Heart right ventricle (tissue), 16 donors: ENCODE measurements around the gene CTSD. TPM values are rescaled to one million over a fixed set of nuclear protein-coding genes. Genes with fewer than 3 reads are reported as not detected.

Source experiments
- ATAC-seq, 8 donors: fragments of 200-7000 bp; cut with Tn5 transposase; one replicate each; pipeline ENCODE4 v1.9.1; 2020; ENCODE audit warnings: mild to moderate bottlenecking in 8 of 8, moderate library complexity in 8 of 8, moderate number of reproducible peaks in 1 of 8
- DNase-seq, 2 donors: peaks; one replicate each; pipeline ENCODE4 v3.0.0-alpha.2; 2020
- H3K27ac ChIP-seq, 10 donors: fragments of 200-600 bp; sonication (generic) in 2 of 10; one replicate each; pipeline versions ENCODE4 v1.5.0 to v1.8.0; 2020 to 2022; ENCODE audit warnings: mild to moderate bottlenecking in 3 of 10
- H3K27me3 ChIP-seq, 7 donors: fragments of 200-600 bp; one replicate each; pipeline ENCODE4 v1.8.0; 2021 to 2022; ENCODE audit warnings: mild to moderate bottlenecking in 2 of 7
- H3K36me3 ChIP-seq, 9 donors: fragments of 200-600 bp; sonication (generic) in 1 of 9; one replicate each; pipeline versions ENCODE4 v1.5.0 to v1.8.0; 2020 to 2022; ENCODE audit warnings: mild to moderate bottlenecking in 2 of 9
- H3K4me1 ChIP-seq, 9 donors: fragments of 200-600 bp; sonication (generic) in 1 of 9; one replicate each; pipeline versions ENCODE4 v1.5.0 to v1.8.0; 2020 to 2022; ENCODE audit warnings: mild to moderate bottlenecking in 4 of 9
- H3K4me3 ChIP-seq, 10 donors: fragments of 200-600 bp; sonication (generic) in 2 of 10; one replicate each; pipeline versions ENCODE4 v1.5.0 to v1.8.0; 2020 to 2022; ENCODE audit warnings: mild to moderate bottlenecking in 7 of 10, moderate library complexity in 2 of 10
- H3K9me3 ChIP-seq, 11 donors: fragments of 200-600 bp in 10 of 11; sonication (generic) in 2 of 11; one replicate each; pipeline versions ENCODE4 v1.5.0 to v1.8.0; 2013 to 2022; ENCODE audit warnings: mild to moderate bottlenecking in 2 of 11, control low read depth in 1 of 11, moderate library complexity in 1 of 11
- WGBS, 2 donors: extraction: QIAGEN DNeasy Blood & Tissue Kit; methylation state at CpG; one replicate each; pipeline ENCODE4 v1.1.7; 2013; ENCODE audit warnings: inconsistent platforms in 1 of 2; 5-methylcytosine and 5-hydroxymethylcytosine counted together
- intact Hi-C, 10 donors: fragments of 100-400 bp; cut with DNase I; formaldehyde crosslinking; loops; one replicate each; pipeline versions ENCODE4 v1.11.1 to v1.14.2; 2022
- polyA plus RNA-seq, 2 donors: library from polyadenylated mRNA; stranded (reverse); fragments of 200-250 nt; gene quantifications; one replicate each; pipeline ENCODE4 v1.2.3, GENCODE V29; 2013
- total RNA-seq, 10 donors: library from RNA; stranded (reverse); fragmentation: NEBNext Ultra II Directional in 3 of 10; extraction: Animal tissue kit (Norgen Biotek cat#: 25700) in 3 of 10; gene quantifications; one replicate each; pipeline versions ENCODE4 v1.2.1 to v1.2.4, GENCODE V29; 2021 to 2023
- TF ChIP-seq, protein P1 (sequence below), 9 donors: fragments of 200-600 bp; sonication (generic) in 2 of 9; IDR thresholded peaks; one replicate each; pipeline versions ENCODE4 v1.5.0 to v1.8.0; 2021 to 2022; ENCODE audit warnings: antibody characterized with exemption in 9 of 9, mild to moderate bottlenecking in 5 of 9, moderate library complexity in 1 of 9
- donor health status: Arrhythmogenic right ventricular cardiomyopathy.
- donor health status: ischemic (EF 13 %, LVEDD 7.1; RV severe dilation, severe dysfunction).
- donor health status: healthy with polysubstance abuse.
- donor health status: DM: no; HTN: yes; CAD: no.
- donor health status: DM: no; HTN: no; CAD: no.
- donor health status: ischemic (EF 25% LVEDD 6.9; RV normal size, moderate dysfunction).
- donor health status: ischemic (EF 25% LVEDD 5.7; RV mildly dilated, moderate dysfunction).
- donor health status: healthy.
- donor health status: DM: yes; HTN: yes; CAD: no.
- donor health status: Ischemic cardiomyopathy.
- donor health status: ischemic (EF 35%, LVEDD 5.7; RV mildly dilated, moderate dysfunction).
- donor health status: nonischemic (EF 11% LVEDD 7.7; RV severe dilation, severe dysfunction).
- donor health status: DM: yes; HTN: yes; CAD: no.
- donor health status: PGD.
- donor health status: ischemic (EF 29% LVEDD 5.4; RV normal size, mild dysfunction).
- donor health status: nonischemic (EF 23%, LVEDD 6.1; RV moderate dilation, normal function).

Gene CTSD
- total and polyA plus RNA-seq, 12 donors: 431 to 1,070 (median 786) TPM

DNA sequence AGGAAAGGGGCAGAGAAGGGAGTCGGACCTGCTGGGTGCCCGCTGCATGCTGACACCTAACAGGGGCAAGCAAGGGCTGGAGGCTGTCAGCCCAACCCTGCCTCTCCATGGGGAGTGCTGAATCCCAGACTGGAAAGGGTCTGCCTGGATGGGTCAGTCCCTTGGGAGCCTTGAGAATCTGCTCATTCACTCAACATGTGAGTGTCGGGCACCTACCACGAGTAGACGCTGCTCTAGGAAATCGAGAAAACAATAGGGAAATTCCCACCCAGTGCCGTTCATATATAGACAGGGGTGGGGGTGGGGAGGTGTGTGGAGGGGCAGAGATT is 4.4 kb upstream of the CTSD start:
- Histone ChIP-seq H3K9me3 (no peaks in the 10 kb centered on the region), H3K36me3 (no peaks in the 10 kb centered on the region), H3K4me1 (peaks cover under 1 to 37% (median 10%) of the 10 kb centered on the region in 9 donors), H3K27me3 (no peaks in the 10 kb centered on the region), H3K27ac (no peak overlapping the region), H3K4me3 (no peak overlapping the region)
- ATAC-seq: no peak
- intact Hi-C loops: loop anchor here in 1 of 10 donors (10.0 kb wide), 1 partner anchor 53 kb away; no protein-coding TSS in a partner anchor
- WGBS, 2 donors: 58 to 67% methylated on average over 7 of the region's 7 CpGs
- TF ChIP-seq, protein P1, sequence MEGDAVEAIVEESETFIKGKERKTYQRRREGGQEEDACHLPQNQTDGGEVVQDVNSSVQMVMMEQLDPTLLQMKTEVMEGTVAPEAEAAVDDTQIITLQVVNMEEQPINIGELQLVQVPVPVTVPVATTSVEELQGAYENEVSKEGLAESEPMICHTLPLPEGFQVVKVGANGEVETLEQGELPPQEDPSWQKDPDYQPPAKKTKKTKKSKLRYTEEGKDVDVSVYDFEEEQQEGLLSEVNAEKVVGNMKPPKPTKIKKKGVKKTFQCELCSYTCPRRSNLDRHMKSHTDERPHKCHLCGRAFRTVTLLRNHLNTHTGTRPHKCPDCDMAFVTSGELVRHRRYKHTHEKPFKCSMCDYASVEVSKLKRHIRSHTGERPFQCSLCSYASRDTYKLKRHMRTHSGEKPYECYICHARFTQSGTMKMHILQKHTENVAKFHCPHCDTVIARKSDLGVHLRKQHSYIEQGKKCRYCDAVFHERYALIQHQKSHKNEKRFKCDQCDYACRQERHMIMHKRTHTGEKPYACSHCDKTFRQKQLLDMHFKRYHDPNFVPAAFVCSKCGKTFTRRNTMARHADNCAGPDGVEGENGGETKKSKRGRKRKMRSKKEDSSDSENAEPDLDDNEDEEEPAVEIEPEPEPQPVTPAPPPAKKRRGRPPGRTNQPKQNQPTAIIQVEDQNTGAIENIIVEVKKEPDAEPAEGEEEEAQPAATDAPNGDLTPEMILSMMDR (IDR thresholded peaks at IDR 0.05): no peak
- no peak for DNase-seq

DNA sequence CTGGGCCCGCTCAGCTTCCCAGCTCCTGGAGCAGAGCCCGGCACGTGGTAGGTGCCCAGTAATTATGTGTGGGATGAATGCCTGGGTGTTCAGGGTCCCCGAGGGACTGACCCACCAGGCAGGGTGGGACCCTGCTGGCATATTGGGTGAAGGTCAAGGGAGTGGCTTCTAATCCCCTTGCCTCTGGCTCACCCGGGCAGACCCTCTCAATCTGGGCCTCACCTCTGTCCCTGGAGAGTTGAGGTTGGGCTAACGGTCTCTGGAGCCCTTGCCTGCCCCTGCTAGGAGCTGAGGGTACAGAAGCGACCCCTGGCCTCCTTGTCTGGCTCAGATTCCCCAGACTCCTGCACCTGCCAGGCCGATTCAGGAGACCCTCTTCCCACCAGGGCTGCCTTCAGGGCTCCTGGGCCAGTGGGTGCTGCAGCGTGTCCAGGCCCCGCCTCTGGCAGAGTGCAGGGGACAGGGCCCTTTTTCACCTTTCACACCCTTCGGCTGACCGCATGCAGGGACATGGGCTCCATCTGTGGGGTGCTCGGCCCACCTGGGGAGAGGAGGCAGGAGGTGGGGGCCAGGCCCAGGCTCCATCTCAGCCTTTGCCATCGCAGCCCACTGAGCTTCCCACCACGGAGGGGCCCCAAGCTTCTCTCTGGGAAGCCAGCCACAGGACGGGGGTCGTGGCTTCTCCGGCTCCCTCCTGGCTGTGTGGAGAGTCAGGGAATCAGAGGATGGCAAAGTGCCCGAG is 3.8 kb upstream of the CTSD start:
- Histone ChIP-seq H3K9me3 (no peaks in the 10 kb centered on the region), H3K27me3 (no peaks in the 10 kb centered on the region), H3K4me3 (no peak overlapping the region), H3K36me3 (no peaks in the 10 kb centered on the region), H3K27ac (no peak overlapping the region), H3K4me1 (peaks cover 3 to 37% (median 15%) of the 10 kb centered on the region in 9 donors)
- 82 to 84% methylated on average over 19 of the region's 19 CpGs for WGBS, 2 donors
- ATAC-seq: no peak
- TF ChIP-seq, protein P1 (IDR thresholded peaks at IDR 0.05): no peak
- no peak for DNase-seq
- intact Hi-C loops: loop anchor here in 1 of 10 donors (10.0 kb wide), 1 partner anchor 53 kb away; no protein-coding TSS in a partner anchor

DNA sequence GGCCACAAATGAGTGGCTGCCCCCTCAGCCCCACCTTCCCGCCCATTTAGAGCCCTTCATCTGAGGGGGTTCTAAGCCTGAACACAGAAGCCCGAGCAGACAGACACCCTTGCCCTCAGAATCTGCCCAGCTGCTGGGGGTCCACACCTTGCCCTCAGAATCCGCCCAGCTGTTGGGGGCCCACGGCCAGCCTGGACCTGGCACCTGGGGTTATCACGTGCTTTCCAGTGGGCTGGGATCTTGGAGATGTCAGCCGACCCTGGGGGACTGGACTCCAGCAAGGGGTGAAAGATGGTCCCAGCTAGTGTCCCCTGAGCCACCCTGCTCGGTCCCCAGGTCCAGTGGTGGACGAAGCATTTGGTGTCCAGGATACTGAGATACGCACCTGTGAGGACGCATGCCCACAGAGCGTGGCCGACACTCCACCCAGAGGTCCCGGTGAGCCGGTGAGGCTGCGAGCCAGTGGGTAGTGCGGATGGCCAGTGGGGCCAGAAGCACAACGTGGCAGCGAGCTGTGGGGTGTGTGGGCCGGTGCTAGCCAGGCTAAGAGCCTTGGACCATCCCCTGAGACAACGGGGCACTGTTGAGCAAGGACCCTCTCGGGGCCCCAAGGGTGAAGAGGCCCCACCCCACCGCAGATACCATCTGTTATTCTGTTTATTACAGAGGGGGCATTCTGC is 3.1 kb upstream of the CTSD start:
- intact Hi-C loops: loop anchor here in 1 of 10 donors (10.0 kb wide), 1 partner anchor 52 kb away; no protein-coding TSS in a partner anchor
- ATAC-seq (no peak), DNase-seq (no peak)
- Histone ChIP-seq H3K27me3 (no peaks in the 10 kb centered on the region), H3K4me3 (no peak overlapping the region), H3K4me1 (peaks cover 6 to 37% (median 22%) of the 10 kb centered on the region in 9 donors), H3K36me3 (no peaks in the 10 kb centered on the region), H3K9me3 (no peaks in the 10 kb centered on the region), H3K27ac (no peak overlapping the region)
- TF ChIP-seq, protein P1 (IDR thresholded peaks at IDR 0.05): no peak
- WGBS, 2 donors: 94% methylated on average over 22 of the region's 22 CpGs

DNA sequence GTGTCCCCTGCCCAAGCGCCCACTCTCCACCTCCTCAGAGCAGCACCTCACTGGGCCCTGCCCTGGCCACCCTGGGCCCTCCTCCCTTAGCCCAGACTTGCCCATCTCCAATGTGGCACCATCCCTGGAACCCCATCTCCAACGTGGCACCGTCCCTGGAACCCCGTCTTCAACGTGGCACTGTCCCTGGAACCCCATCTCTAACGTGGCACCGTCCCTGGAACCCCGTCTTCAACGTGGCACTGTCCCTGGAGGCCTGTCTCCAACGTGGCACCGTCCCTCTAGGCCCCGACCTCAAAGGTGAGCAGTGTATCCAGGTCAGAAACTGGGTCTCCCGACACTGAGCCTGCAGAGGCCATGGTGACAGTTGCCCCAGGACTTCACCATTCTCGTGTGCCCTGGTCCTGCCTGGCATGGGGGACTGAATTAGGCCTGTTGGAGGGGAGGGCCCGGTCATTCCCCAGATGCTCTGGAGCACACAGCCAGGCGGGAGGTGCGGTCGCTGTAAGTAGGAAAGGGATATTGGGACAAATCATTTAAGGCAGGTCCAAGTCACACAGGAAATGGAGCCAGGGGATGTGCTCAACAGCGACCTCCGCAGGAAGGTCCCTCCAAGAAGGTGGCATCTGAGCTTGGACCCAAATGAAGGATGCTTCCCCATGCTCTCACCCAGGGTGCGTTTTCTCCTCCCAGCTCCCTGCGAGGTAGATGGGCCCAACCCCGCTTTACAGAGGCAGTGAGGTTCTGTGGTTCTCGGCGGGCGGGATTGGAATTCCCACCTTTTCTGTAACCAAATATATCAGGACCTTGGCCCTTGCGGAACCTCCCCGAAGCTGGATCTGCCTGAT is 2.4 kb upstream of the CTSD start:
- Histone ChIP-seq H3K27me3 (no peaks in the 10 kb centered on the region), H3K4me3 (no peak overlapping the region), H3K36me3 (peaks cover 0 to 3% (median 0%) of the 10 kb centered on the region in 9 donors), H3K4me1 (peaks cover 10 to 37% (median 30%) of the 10 kb centered on the region in 9 donors), H3K27ac (no peak overlapping the region), H3K9me3 (no peaks in the 10 kb centered on the region)
- ATAC-seq (no peak), DNase-seq (no peak)
- TF ChIP-seq, protein P1 (IDR thresholded peaks at IDR 0.05): no peak
- 87 to 88% methylated on average over 28 of the region's 28 CpGs for WGBS, 2 donors
- intact Hi-C loops: loop anchor here in 1 of 10 donors (10.0 kb wide), 1 partner anchor 51 kb away; no protein-coding TSS in a partner anchor
